Mammary epithelial cell (primary cell): Measurements from ENCODE around the gene TMEM163.

Experiments
- CTCF ChIP-seq, 2 donors: IDR thresholded peaks in 1 of 2; conservative IDR thresholded peaks in 1 of 2; 2 replicates each; pipeline ENCODE4 v1.5.1; 2011 to 2012; ENCODE audit warnings: inconsistent platforms in 2 of 2, low read length in 2 of 2, mild to moderate bottlenecking in 2 of 2, control low read depth in 1 of 2, low read depth in 1 of 2; ENCODE audit not compliant: insufficient read depth in 1 of 2; ENCODE audit errors: extremely low read depth in 1 of 2
- EZH2 ChIP-seq: IDR thresholded peaks from 2 replicates; pipeline ENCODE4 v1.6.1; 2012; ENCODE audit warnings: low read length, inconsistent platforms, borderline replicate concordance

GRCh38 chr2:134725876-134726275, 7.1 kb upstream of the TMEM163 start:
- TF ChIP-seq CTCF (conservative IDR thresholded peaks at IDR 0.05 in 1 of 2, IDR thresholded peaks at IDR 0.05 in 1 of 2; ENCODE audit: extremely low read depth in 1 of 2, insufficient read depth in 1 of 2, low read depth in 1 of 2, low read length in 2 of 2), result no peak
- no peak for TF ChIP-seq EZH2
